ENCODE data around the gene SEC22A.

SEC22A gene

GRCh38 chr3:123263941-123264340 is 62.2 kb downstream of the SEC22A start:
- no peak for DNase-seq (ENCODE audit: low spot score)
- Histone ChIP-seq H3K79me1 (ENCODE audit: low read depth, low read length) (no peaks in the 10 kb centered on the region), H4K8ac (ENCODE audit: low read depth, low read length) (no peak overlapping the region), H4K91ac (ENCODE audit: low read depth, low read length, poor library complexity) (no peak overlapping the region), H3K4me2 (ENCODE audit: insufficient read depth, low read length, poor library complexity, severe bottlenecking) (no peak overlapping the region), H3K18ac (ENCODE audit: low read length) (no peak overlapping the region), H2BK15ac (ENCODE audit: low read length) (no peak overlapping the region), H3K27ac (replicated peaks; ENCODE audit: low read length) (no peak overlapping the region), H3K36me3 (replicated peaks in 1 of 2; ENCODE audit: control insufficient read depth in 2 of 2, insufficient read depth in 2 of 2, low read length in 2 of 2) (peaks cover 0 to 58% of the 10 kb centered on the region in 2 donors), H2AK5ac (ENCODE audit: low read depth, low read length) (no peak overlapping the region), H2BK120ac (ENCODE audit: low read depth, low read length) (no peak overlapping the region), H2BK12ac (ENCODE audit: low read length) (no peak overlapping the region), H3K9me3 (replicated peaks in 1 of 2; ENCODE audit: control insufficient read depth in 2 of 2, insufficient read depth in 1 of 2, low read depth in 1 of 2, low read length in 2 of 2) (peaks cover 0 to 18% of the 10 kb centered on the region in 2 donors), H3K4me1 (ENCODE audit: control insufficient read depth in 2 of 2, insufficient read depth in 1 of 2, low read depth in 1 of 2, low read length in 2 of 2) (no peaks in the 10 kb centered on the region), H3K14ac (ENCODE audit: low read length) (no peak overlapping the region), H3K23ac (ENCODE audit: low read depth, low read length, poor library complexity) (no peak overlapping the region), H3K9ac (ENCODE audit: low read depth, low read length, poor library complexity) (no peak overlapping the region), H3K27me3 (ENCODE audit: control insufficient read depth in 3 of 3, insufficient read depth in 3 of 3, low read depth in 1 of 3, low read length in 3 of 3) (no peaks in the 10 kb centered on the region), H2AFZ (ENCODE audit: low read length) (no peak overlapping the region), H2BK5ac (ENCODE audit: low read length) (no peak overlapping the region), H3K4me3 (ENCODE audit: low read length in 2 of 2) (no peak overlapping the region), H3K4ac (ENCODE audit: low read length) (no peak overlapping the region)
- no CpG with 5 or more reads among the region's 2 CpGs for WGBS, 2 donors (ENCODE audit: extremely low coverage in 2 of 2, insufficient read length in 2 of 2, insufficient replicate concordance in 1 of 2)

- DNase-seq (ENCODE audit: low spot score) = no peak
- Histone ChIP-seq H3K9ac (ENCODE audit: low read depth, low read length, poor library complexity) (no peak overlapping the region), H3K79me1 (ENCODE audit: low read depth, low read length) (no peaks in the 10 kb centered on the region), H3K4me2 (ENCODE audit: insufficient read depth, low read length, poor library complexity, severe bottlenecking) (no peak overlapping the region), H3K4me3 (ENCODE audit: low read length in 2 of 2) (no peak overlapping the region), H3K4me1 (ENCODE audit: control insufficient read depth in 2 of 2, insufficient read depth in 1 of 2, low read depth in 1 of 2, low read length in 2 of 2) (no peaks in the 10 kb centered on the region), H3K36me3 (replicated peaks in 1 of 2; ENCODE audit: control insufficient read depth in 2 of 2, insufficient read depth in 2 of 2, low read length in 2 of 2) (peaks cover 0 to 56% of the 10 kb centered on the region in 2 donors), H2AFZ (ENCODE audit: low read length) (no peak overlapping the region), H2BK12ac (ENCODE audit: low read length) (no peak overlapping the region), H4K8ac (ENCODE audit: low read depth, low read length) (no peak overlapping the region), H2BK120ac (ENCODE audit: low read depth, low read length) (no peak overlapping the region), H3K9me3 (replicated peaks in 1 of 2; ENCODE audit: control insufficient read depth in 2 of 2, insufficient read depth in 1 of 2, low read depth in 1 of 2, low read length in 2 of 2) (peaks cover 0 to 18% of the 10 kb centered on the region in 2 donors), H3K27me3 (ENCODE audit: control insufficient read depth in 3 of 3, insufficient read depth in 3 of 3, low read depth in 1 of 3, low read length in 3 of 3) (no peaks in the 10 kb centered on the region), H3K23ac (ENCODE audit: low read depth, low read length, poor library complexity) (no peak overlapping the region), H2AK5ac (ENCODE audit: low read depth, low read length) (no peak overlapping the region), H2BK5ac (ENCODE audit: low read length) (no peak overlapping the region), H3K14ac (ENCODE audit: low read length) (no peak overlapping the region), H3K18ac (ENCODE audit: low read length) (no peak overlapping the region), H3K27ac (replicated peaks; ENCODE audit: low read length) (no peak overlapping the region), H4K91ac (ENCODE audit: low read depth, low read length, poor library complexity) (no peak overlapping the region), H3K4ac (ENCODE audit: low read length) (no peak overlapping the region), H2BK15ac (ENCODE audit: low read length) (no peak overlapping the region)
- no CpG with 5 or more reads among the region's 2 CpGs for WGBS, 2 donors (ENCODE audit: extremely low coverage in 2 of 2, insufficient read length in 2 of 2, insufficient replicate concordance in 1 of 2)
Measured at GRCh38 chr3:123267821-123268220, 66.1 kb downstream of the SEC22A start.

DNA sequence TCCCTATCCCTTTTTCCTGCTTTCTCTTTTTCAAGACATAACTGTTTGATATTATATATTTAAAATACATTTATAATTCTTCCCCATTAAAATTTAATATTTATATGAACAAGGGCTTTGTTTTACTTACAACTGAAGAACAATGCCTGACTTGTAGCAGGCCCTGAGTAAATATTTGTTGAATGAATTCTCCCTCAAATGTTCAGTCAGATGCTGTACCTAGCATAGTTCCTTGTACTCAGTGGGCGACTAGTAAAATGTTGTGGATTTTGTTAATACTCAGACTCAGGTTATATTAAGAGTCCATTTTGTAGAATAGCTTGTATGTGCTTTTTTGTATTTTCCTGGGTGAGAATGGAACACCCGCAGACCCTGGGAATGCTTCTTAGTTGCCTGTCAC is 69.1 kb downstream of the SEC22A start:
- Histone ChIP-seq H2BK15ac (ENCODE audit: low read length) (no peak overlapping the region), H4K91ac (ENCODE audit: low read depth, low read length, poor library complexity) (no peak overlapping the region), H2AFZ (ENCODE audit: low read length) (no peak overlapping the region), H3K79me1 (ENCODE audit: low read depth, low read length) (no peaks in the 10 kb centered on the region), H3K18ac (ENCODE audit: low read length) (no peak overlapping the region), H2BK5ac (ENCODE audit: low read length) (no peak overlapping the region), H2BK120ac (ENCODE audit: low read depth, low read length) (no peak overlapping the region), H3K27me3 (ENCODE audit: control insufficient read depth in 3 of 3, insufficient read depth in 3 of 3, low read depth in 1 of 3, low read length in 3 of 3) (no peaks in the 10 kb centered on the region), H3K4me2 (ENCODE audit: insufficient read depth, low read length, poor library complexity, severe bottlenecking) (no peak overlapping the region), H3K4me3 (ENCODE audit: low read length in 2 of 2) (no peak overlapping the region), H3K27ac (replicated peaks; ENCODE audit: low read length) (no peak overlapping the region), H3K14ac (ENCODE audit: low read length) (no peak overlapping the region), H3K4me1 (ENCODE audit: control insufficient read depth in 2 of 2, insufficient read depth in 1 of 2, low read depth in 1 of 2, low read length in 2 of 2) (peaks cover 0 to 1% of the 10 kb centered on the region in 2 donors), H2BK12ac (ENCODE audit: low read length) (no peak overlapping the region), H3K4ac (ENCODE audit: low read length) (no peak overlapping the region), H3K23ac (ENCODE audit: low read depth, low read length, poor library complexity) (no peak overlapping the region), H3K9me3 (replicated peaks in 1 of 2; ENCODE audit: control insufficient read depth in 2 of 2, insufficient read depth in 1 of 2, low read depth in 1 of 2, low read length in 2 of 2) (peaks cover 0 to 12% of the 10 kb centered on the region in 2 donors), H4K8ac (ENCODE audit: low read depth, low read length) (no peak overlapping the region), H3K9ac (ENCODE audit: low read depth, low read length, poor library complexity) (no peak overlapping the region), H3K36me3 (replicated peaks in 1 of 2; ENCODE audit: control insufficient read depth in 2 of 2, insufficient read depth in 2 of 2, low read length in 2 of 2) (peaks cover 0 to 39% of the 10 kb centered on the region in 2 donors), H2AK5ac (ENCODE audit: low read depth, low read length) (no peak overlapping the region)
- DNase-seq (ENCODE audit: low spot score) = no peak
- no CpG with 5 or more reads among the region's 2 CpGs for WGBS, 2 donors (ENCODE audit: extremely low coverage in 2 of 2, insufficient read length in 2 of 2, insufficient replicate concordance in 1 of 2)

GRCh38 chr3:123271466-123272159 is 69.9 kb downstream of the SEC22A start:
- H2BK120ac ChIP-seq (ENCODE audit: low read depth, low read length) = no peak overlapping the region
- no CpG with 5 or more reads among the region's 5 CpGs for WGBS, 2 donors (ENCODE audit: extremely low coverage in 2 of 2, insufficient read length in 2 of 2, insufficient replicate concordance in 1 of 2)
- peaks cover 0 to 5% of the 10 kb centered on the region in 2 donors for H3K9me3 ChIP-seq (replicated peaks in 1 of 2; ENCODE audit: control insufficient read depth in 2 of 2, insufficient read depth in 1 of 2, low read depth in 1 of 2, low read length in 2 of 2)
- peaks cover 1 to 3% of the 10 kb centered on the region in 2 donors for H3K4me1 ChIP-seq (ENCODE audit: control insufficient read depth in 2 of 2, insufficient read depth in 1 of 2, low read depth in 1 of 2, low read length in 2 of 2)
- no peak overlapping the region for H2BK12ac ChIP-seq (ENCODE audit: low read length)
- no peak overlapping the region for H2BK15ac ChIP-seq (ENCODE audit: low read length)
- no peak overlapping the region for H3K4me3 ChIP-seq (ENCODE audit: low read length in 2 of 2)
- no peak overlapping the region for H3K27ac ChIP-seq (replicated peaks; ENCODE audit: low read length)
- no peak overlapping the region for H2AFZ ChIP-seq (ENCODE audit: low read length)
- no peaks in the 10 kb centered on the region for H3K79me1 ChIP-seq (ENCODE audit: low read depth, low read length)
- no peak overlapping the region for H3K14ac ChIP-seq (ENCODE audit: low read length)
- no peak overlapping the region for H4K91ac ChIP-seq (ENCODE audit: low read depth, low read length, poor library complexity)
- no peak overlapping the region for H3K23ac ChIP-seq (ENCODE audit: low read depth, low read length, poor library complexity)
- H4K8ac ChIP-seq (ENCODE audit: low read depth, low read length) = no peak overlapping the region
- no peak overlapping the region for H3K4me2 ChIP-seq (ENCODE audit: insufficient read depth, low read length, poor library complexity, severe bottlenecking)
- no peak overlapping the region for H2AK5ac ChIP-seq (ENCODE audit: low read depth, low read length)
- no peak overlapping the region for H3K9ac ChIP-seq (ENCODE audit: low read depth, low read length, poor library complexity)
- H3K4ac ChIP-seq (ENCODE audit: low read length) = no peak overlapping the region
- no peak overlapping the region for H3K18ac ChIP-seq (ENCODE audit: low read length)
- H2BK5ac ChIP-seq (ENCODE audit: low read length) = no peak overlapping the region
- peaks cover 0 to 33% of the 10 kb centered on the region in 2 donors for H3K36me3 ChIP-seq (replicated peaks in 1 of 2; ENCODE audit: control insufficient read depth in 2 of 2, insufficient read depth in 2 of 2, low read length in 2 of 2)
- no peak for DNase-seq (ENCODE audit: low spot score)
- H3K27me3 ChIP-seq (ENCODE audit: control insufficient read depth in 3 of 3, insufficient read depth in 3 of 3, low read depth in 1 of 3, low read length in 3 of 3) = no peaks in the 10 kb centered on the region
